MCF 10A (cell line): ENCODE data around the gene TMEM9. TPM values are rescaled to one million over a fixed set of nuclear protein-coding genes. Genes with fewer than 3 reads are reported as not detected.

Experiments
- BruUV-seq: library from RNA; stranded (reverse); fragments of 400-500 nt; replicated peaks from 2 replicates; lab custom pipeline; 2021; lab: Mats Ljungman, UMichigan
- CTCF ChIA-PET: fragments of 300-600 bp; sonication (Branson Sonifier 250); formaldehyde crosslinking; extraction: SDS; loops from one replicate; lab custom pipeline; 2021; ENCODE audit warnings: antibody characterized with exemption, inconsistent platforms; lab: Yijun Ruan, JAX
- POLR2A ChIA-PET: fragments of 300-600, 350-650 bp; sonication (Branson Sonifier 250); formaldehyde crosslinking; extraction: SDS; loops from one replicate; lab custom pipeline; 2020; ENCODE audit warnings: antibody characterized with exemption, inconsistent platforms; lab: Yijun Ruan, JAX
- DNase-seq: peaks from one replicate; pipeline ENCODE4 v3.0.0-alpha.2; 2018; ENCODE audit not compliant: unreplicated experiment
- H3K27ac Mint-ChIP-seq: one replicate; pipeline ENCODE4 v1.8.0; 2022; ENCODE audit warnings: mild to moderate bottlenecking, low read depth, mixed read lengths; ENCODE audit not compliant: unreplicated experiment
- H3K27me3 Mint-ChIP-seq: one replicate; pipeline ENCODE4 v1.8.0; 2022; ENCODE audit warnings: mixed read lengths; ENCODE audit not compliant: insufficient read depth, unreplicated experiment
- H3K36me3 Mint-ChIP-seq: one replicate; pipeline ENCODE4 v1.8.0; 2022; ENCODE audit warnings: mild to moderate bottlenecking, moderate library complexity, mixed read lengths; ENCODE audit not compliant: insufficient read depth, unreplicated experiment
- H3K4me1 Mint-ChIP-seq: one replicate; pipeline ENCODE4 v1.8.0; 2022; ENCODE audit warnings: mixed read lengths; ENCODE audit not compliant: insufficient read depth, unreplicated experiment
- H3K4me3 Mint-ChIP-seq: one replicate; pipeline ENCODE4 v1.8.0; 2022; ENCODE audit warnings: mild to moderate bottlenecking, moderate library complexity, mixed read lengths; ENCODE audit not compliant: unreplicated experiment
- H3K9me3 Mint-ChIP-seq: one replicate; pipeline ENCODE4 v1.8.0; 2022; ENCODE audit warnings: mixed read lengths; ENCODE audit not compliant: unreplicated experiment
- intact Hi-C: fragments of 100-400 bp; cut with micrococcal nuclease; formaldehyde crosslinking; loops from 2 replicates; pipeline ENCODE4 v1.14.1; 2022
- total RNA-seq: library from RNA; stranded (reverse); gene quantifications from 2 replicates; pipeline ENCODE4 v1.2.3, GENCODE V29; 2022
- TF ChIP-seq, protein P1 (sequence below): fragments of 200-600 bp; IDR thresholded peaks from one replicate; pipeline ENCODE4 v1.8.0; 2022; ENCODE audit warnings: antibody characterized with exemption, mild to moderate bottlenecking; ENCODE audit not compliant: unreplicated experiment

TMEM9 gene
- total RNA-seq, 1 experiment from 2014 or later: 67.2 TPM

DNA sequence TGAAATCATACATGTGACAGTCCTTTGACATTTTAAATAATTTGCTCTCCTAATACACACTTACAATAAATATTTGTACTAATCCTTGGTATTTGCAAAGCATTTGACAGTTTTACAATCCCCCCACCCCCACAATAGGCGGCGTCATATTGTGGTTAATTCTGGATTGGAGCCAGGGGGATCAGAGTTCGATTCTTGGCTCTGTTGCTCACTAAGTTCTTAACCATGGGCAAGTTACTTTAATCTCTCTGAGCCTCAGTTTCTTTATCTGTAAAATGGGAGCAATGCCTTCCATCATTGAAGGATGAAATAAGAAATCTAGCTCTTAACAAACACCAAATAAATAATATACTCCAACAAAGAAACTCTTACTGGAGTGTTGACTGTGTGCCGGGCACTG, 65.9 kb downstream of the TMEM9 start:
- BruUV-seq: no TSS peak
- no peak overlapping the region for H3K4me3 Mint-ChIP-seq
- ChIA-PET CTCF (no interaction called here), POLR2A (no interaction called here)
- H3K9me3 Mint-ChIP-seq: no peaks in the 10 kb centered on the region
- H3K4me1 Mint-ChIP-seq: peaks cover 7% of the 10 kb centered on the region
- no peaks in the 10 kb centered on the region for H3K36me3 Mint-ChIP-seq
- TF ChIP-seq, protein P1, sequence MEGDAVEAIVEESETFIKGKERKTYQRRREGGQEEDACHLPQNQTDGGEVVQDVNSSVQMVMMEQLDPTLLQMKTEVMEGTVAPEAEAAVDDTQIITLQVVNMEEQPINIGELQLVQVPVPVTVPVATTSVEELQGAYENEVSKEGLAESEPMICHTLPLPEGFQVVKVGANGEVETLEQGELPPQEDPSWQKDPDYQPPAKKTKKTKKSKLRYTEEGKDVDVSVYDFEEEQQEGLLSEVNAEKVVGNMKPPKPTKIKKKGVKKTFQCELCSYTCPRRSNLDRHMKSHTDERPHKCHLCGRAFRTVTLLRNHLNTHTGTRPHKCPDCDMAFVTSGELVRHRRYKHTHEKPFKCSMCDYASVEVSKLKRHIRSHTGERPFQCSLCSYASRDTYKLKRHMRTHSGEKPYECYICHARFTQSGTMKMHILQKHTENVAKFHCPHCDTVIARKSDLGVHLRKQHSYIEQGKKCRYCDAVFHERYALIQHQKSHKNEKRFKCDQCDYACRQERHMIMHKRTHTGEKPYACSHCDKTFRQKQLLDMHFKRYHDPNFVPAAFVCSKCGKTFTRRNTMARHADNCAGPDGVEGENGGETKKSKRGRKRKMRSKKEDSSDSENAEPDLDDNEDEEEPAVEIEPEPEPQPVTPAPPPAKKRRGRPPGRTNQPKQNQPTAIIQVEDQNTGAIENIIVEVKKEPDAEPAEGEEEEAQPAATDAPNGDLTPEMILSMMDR: no peak
- peak; percentile 26 for DNase-seq
- H3K27me3 Mint-ChIP-seq: peaks cover 31% of the 10 kb centered on the region
- intact Hi-C loops: no loop called here
- H3K27ac Mint-ChIP-seq: no peak overlapping the region

DNA sequence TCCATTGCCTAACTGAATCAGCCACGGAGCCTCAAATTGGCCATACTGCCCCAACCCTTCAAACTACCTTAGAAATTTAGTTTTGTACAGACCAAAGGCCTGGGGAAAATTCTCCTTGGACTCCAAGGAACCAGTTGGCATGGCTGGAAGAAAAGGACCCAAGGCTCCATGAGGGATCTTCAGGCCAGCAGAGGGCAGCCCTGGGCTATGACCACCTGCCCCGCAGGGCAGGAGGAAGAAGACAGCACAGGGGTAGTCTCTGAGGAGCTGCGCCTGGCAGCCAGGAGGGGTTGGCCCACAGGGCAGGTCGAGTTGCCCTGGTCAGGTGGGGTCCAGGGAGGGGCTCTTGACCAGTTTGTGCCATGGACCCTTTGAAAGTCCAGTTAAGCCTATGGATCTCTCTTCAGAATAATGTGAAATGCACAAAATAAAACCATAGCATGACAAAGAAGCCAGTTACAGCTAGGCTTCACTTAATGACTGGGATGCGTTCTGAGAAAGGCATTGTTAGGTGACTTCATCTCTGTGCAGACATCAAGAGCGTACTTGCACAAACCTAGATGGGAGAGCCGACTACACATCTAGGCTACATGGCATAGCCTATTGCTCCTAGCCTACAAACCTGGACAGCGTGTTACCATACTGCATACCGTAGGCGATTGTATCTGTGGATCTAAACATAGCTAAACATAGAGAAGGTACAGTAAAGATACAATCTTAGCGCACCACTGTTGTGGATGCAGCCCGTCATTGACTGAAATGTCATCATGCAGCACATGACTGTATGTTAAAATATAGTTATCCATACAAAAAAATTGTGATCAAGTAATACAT, 68.2 kb downstream of the TMEM9 start:
- DNase-seq: peak; percentile 82
- intact Hi-C loops: loop anchor here (1.0 kb wide), 4 partner anchors 28 to 275 kb away; no protein-coding TSS in a partner anchor
- Mint-ChIP-seq H3K27me3 (peaks cover 31% of the 10 kb centered on the region), H3K9me3 (no peaks in the 10 kb centered on the region), H3K36me3 (no peaks in the 10 kb centered on the region), H3K27ac (no peak overlapping the region), H3K4me3 (no peak overlapping the region), H3K4me1 (peaks cover 7% of the 10 kb centered on the region)
- BruUV-seq: no TSS peak
- ChIA-PET CTCF (interaction anchor here (0.5 to 5.1 kb wide), 39 partner anchors 10 to 1033 kb away, joined by 3 to 54 read pairs (median 4); no protein-coding TSS in a partner anchor), POLR2A (interaction anchor here (1.2 kb wide), 2 partner anchors 11 to 33 kb away, joined by 3 to 5 read pairs; no protein-coding TSS in a partner anchor)
- TF ChIP-seq, protein P1: peak; percentile 95

Other genes with a start within 250 kb of the TMEM9 start
- 9.5 and 12.7 TPM in 2 replicates for gene KIF21B, start 130.8 kb downstream of the TMEM9 start, total RNA-seq
- not detected in 2 replicates for gene CACNA1S, start 42.0 kb downstream of the TMEM9 start, total RNA-seq
- not detected in 2 replicates for gene ASCL5, start 27.3 kb downstream of the TMEM9 start, total RNA-seq
- 0.05 and 0.26 TPM in 2 replicates for gene IGFN1, start 36.4 kb upstream of the TMEM9 start, total RNA-seq
- gene PKP1, start 129.0 kb upstream of the TMEM9 start, total RNA-seq: 0.30 and 0.32 TPM in 2 replicates
- gene TNNT2, start 223.2 kb upstream of the TMEM9 start, total RNA-seq: 0.37 and 0.61 TPM in 2 replicates
- gene LAD1, start 244.8 kb upstream of the TMEM9 start, total RNA-seq: 21.4 and 40.9 TPM in 2 replicates